PC-9 (cell line): ENCODE measurements around the gene EFS. TPM values are rescaled to one million over a fixed set of nuclear protein-coding genes. Genes with fewer than 3 reads are reported as not detected.

Experiments
- BruUV-seq: library from RNA; stranded (reverse); fragments of 400-500 nt; replicated peaks from 2 replicates; lab custom pipeline; 2021; lab: Mats Ljungman, UMichigan
- CTCF ChIA-PET: fragments of 300-600 bp; sonication (Branson Sonifier 250); formaldehyde crosslinking; loops from one replicate; lab custom pipeline; 2022; ENCODE audit warnings: antibody characterized with exemption; lab: Charles Lee
- POLR2A ChIA-PET: fragments of 300-600 bp; sonication (Branson Sonifier 250); formaldehyde crosslinking; loops from one replicate; lab custom pipeline; 2022; ENCODE audit warnings: antibody characterized with exemption; ENCODE audit not compliant: unreplicated experiment; lab: Charles Lee
- DNase-seq, 2 experiments: peaks; one replicate each; pipeline versions ENCODE4 v3.0.0 to v3.0.0-alpha.2; 2015 to 2022; ENCODE audit warnings: mixed read lengths in 1 of 2
- H2AFZ ChIP-seq: fragments of 200-600 bp; sonication (generic); 2 replicates; pipeline ENCODE4 v1.8.1; 2017; ENCODE audit warnings: antibody characterized with exemption
- H3F3A ChIP-seq: fragments of 200-600 bp; sonication (generic); 2 replicates; pipeline ENCODE4 v1.8.1; 2017; ENCODE audit warnings: antibody characterized with exemption, mild to moderate bottlenecking, low read depth; ENCODE audit not compliant: insufficient read depth
- H3K27ac ChIP-seq: fragments of 200-600 bp; sonication (generic); 2 replicates; pipeline ENCODE4 v1.6.1; 2016; ENCODE audit warnings: mixed run types
- H3K27me3 ChIP-seq: fragments of 200-600 bp; sonication (generic); 2 replicates; pipeline ENCODE4 v1.6.1; 2016; ENCODE audit warnings: low read depth, mixed run types; ENCODE audit not compliant: insufficient read depth
- H3K36me3 ChIP-seq: fragments of 200-600 bp; sonication (generic); 2 replicates; pipeline ENCODE4 v1.6.1; 2016; ENCODE audit warnings: low read depth, mixed run types
- H3K4me1 ChIP-seq: fragments of 200-600 bp; sonication (generic); replicated peaks from 2 replicates; pipeline ENCODE4 v1.6.1; 2016; ENCODE audit warnings: mixed run types; ENCODE audit not compliant: insufficient read depth
- H3K4me2 ChIP-seq: fragments of 200-600 bp; sonication (generic); 2 replicates; pipeline ENCODE4 v1.6.1; 2017; ENCODE audit warnings: mixed run types
- H3K4me3 ChIP-seq: fragments of 200-600 bp; sonication (generic); 2 replicates; pipeline ENCODE4 v1.6.1; 2016; ENCODE audit warnings: mixed run types
- H3K79me2 ChIP-seq: fragments of 200-600 bp; sonication (generic); 2 replicates; pipeline ENCODE4 v1.6.1; 2017; ENCODE audit warnings: low read depth, mixed run types
- H3K9me2 ChIP-seq: fragments of 200-600 bp; sonication (generic); 2 replicates; pipeline ENCODE4 v1.8.1; 2017; ENCODE audit warnings: mild to moderate bottlenecking; ENCODE audit not compliant: insufficient read depth
- H3K9me3 ChIP-seq: fragments of 200-600 bp; sonication (generic); 2 replicates; pipeline ENCODE4 v1.8.1; 2016; ENCODE audit warnings: low read depth; ENCODE audit not compliant: insufficient read depth
- H4K20me1 ChIP-seq: fragments of 200-600 bp; sonication (generic); 2 replicates; pipeline ENCODE4 v1.8.1; 2017; ENCODE audit not compliant: insufficient read depth
- CTCF ChIP-seq: fragments of 200-600 bp; sonication (generic); conservative IDR thresholded peaks from 2 replicates; pipeline ENCODE4 v1.6.1; 2017; ENCODE audit warnings: mixed run types, antibody characterized with exemption, mild to moderate bottlenecking, moderate library complexity
- EZH2 ChIP-seq: fragments of 200-600 bp; sonication (generic); IDR thresholded peaks from 2 replicates; pipeline ENCODE4 v1.8.0; 2017; ENCODE audit warnings: antibody characterized with exemption, low read depth
- intact Hi-C: fragments of 100-400 bp; cut with micrococcal nuclease; formaldehyde crosslinking; loops from one replicate; pipeline ENCODE4 v1.10.0; 2022; ENCODE audit not compliant: unreplicated experiment
- total RNA-seq: library from RNA; stranded (reverse); gene quantifications from 2 replicates; pipeline ENCODE4 v1.2.3, GENCODE V29; 2021

EFS gene
- total RNA-seq, 1 experiment from 2014 or later: not detected

- CTCF ChIA-PET: no interaction called here
- no TSS peak for BruUV-seq
Observed at GRCh38 chr14:23406244-23406643, 41.3 kb upstream of the EFS start.

GRCh38 chr14:23405516-23406025 is 40.6 kb upstream of the EFS start:
- CTCF ChIA-PET: no interaction called here
- Histone ChIP-seq H3K27ac (no peak overlapping the region), H4K20me1 (no peaks in the 10 kb centered on the region), H2AFZ (no peak overlapping the region), H3K9me2 (no peaks in the 10 kb centered on the region), H3K36me3 (no peaks in the 10 kb centered on the region), H3K4me2 (no peak overlapping the region), H3K9me3 (no peaks in the 10 kb centered on the region), H3K4me3 (no peak overlapping the region), H3K4me1 (no peaks in the 10 kb centered on the region), H3K79me2 (no peaks in the 10 kb centered on the region), H3K27me3 (peaks cover 94% of the 10 kb centered on the region), H3F3A (no peaks in the 10 kb centered on the region)
- POLR2A ChIA-PET: no interaction called here
- no peak for TF ChIP-seq EZH2
- intact Hi-C loops: no loop called here
- no peak for DNase-seq
- no TSS peak for BruUV-seq

More at GRCh38 chr14:23406244-23406643, 41.3 kb upstream of the EFS start:
- H3K27ac ChIP-seq: no peak overlapping the region
- H3K27me3 ChIP-seq: peaks cover 93% of the 10 kb centered on the region
- H3K4me2 ChIP-seq: no peak overlapping the region
- no peaks in the 10 kb centered on the region for H3K36me3 ChIP-seq
- no peak for DNase-seq
- intact Hi-C loops: no loop called here
- H2AFZ ChIP-seq: no peak overlapping the region
- TF ChIP-seq CTCF (no peak), EZH2 (no peak)
- H3K4me1 ChIP-seq: no peaks in the 10 kb centered on the region
- POLR2A ChIA-PET: no interaction called here
- no peaks in the 10 kb centered on the region for H3K9me2 ChIP-seq
- no peaks in the 10 kb centered on the region for H3K9me3 ChIP-seq
- no peaks in the 10 kb centered on the region for H3F3A ChIP-seq
- no peak overlapping the region for H3K4me3 ChIP-seq
- no peaks in the 10 kb centered on the region for H4K20me1 ChIP-seq
- no peaks in the 10 kb centered on the region for H3K79me2 ChIP-seq

- no peaks in the 10 kb centered on the region for H3K9me3 ChIP-seq
- no peaks in the 10 kb centered on the region for H3F3A ChIP-seq
- TF ChIP-seq EZH2 (no peak), CTCF (no peak)
- POLR2A ChIA-PET: no interaction called here
- intact Hi-C loops: no loop called here
- CTCF ChIA-PET: no interaction called here
- H3K4me1 ChIP-seq: no peaks in the 10 kb centered on the region
- H3K27me3 ChIP-seq: peaks cover 93% of the 10 kb centered on the region
- H3K36me3 ChIP-seq: no peaks in the 10 kb centered on the region
- BruUV-seq: no TSS peak
- H3K9me2 ChIP-seq: no peaks in the 10 kb centered on the region
- no peak overlapping the region for H3K4me2 ChIP-seq
- no peak overlapping the region for H3K4me3 ChIP-seq
- H3K79me2 ChIP-seq: no peaks in the 10 kb centered on the region
- H3K27ac ChIP-seq: no peak overlapping the region
- no peak for DNase-seq
- no peaks in the 10 kb centered on the region for H4K20me1 ChIP-seq
- no peak overlapping the region for H2AFZ ChIP-seq
Observed at GRCh38 chr14:23405096-23405495, 40.1 kb upstream of the EFS start.

DNA sequence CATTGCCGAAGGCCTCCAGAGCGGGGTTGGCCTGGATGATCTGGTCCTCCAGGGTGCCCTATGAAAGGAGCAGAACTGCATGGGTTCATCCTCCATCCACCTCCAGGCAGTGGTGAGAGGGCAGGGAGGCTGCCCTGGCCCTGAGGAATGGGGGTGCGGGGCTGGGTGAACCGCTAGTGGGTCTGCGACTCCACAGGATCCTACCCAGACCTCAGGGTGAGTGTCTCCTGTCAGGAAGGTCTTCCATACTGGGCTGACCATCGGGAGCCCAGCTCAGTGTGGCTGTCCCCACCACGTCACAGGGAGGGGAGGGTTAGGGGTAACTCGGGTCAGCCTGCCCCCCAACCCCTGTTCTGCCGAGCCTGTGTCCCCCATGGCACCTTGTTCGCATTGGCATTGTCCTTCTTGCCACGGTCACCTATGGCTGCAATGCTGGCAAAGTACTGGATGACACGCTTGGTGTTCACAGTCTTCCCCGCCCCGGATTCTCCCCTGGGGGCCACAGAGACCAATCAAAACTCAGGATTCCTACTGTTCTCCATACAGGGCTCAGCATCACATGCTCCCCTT is 39.4 kb upstream of the EFS start:
- intact Hi-C loops: no loop called here
- Histone ChIP-seq H3K4me2 (no peak overlapping the region), H3K9me2 (no peaks in the 10 kb centered on the region), H3K79me2 (no peaks in the 10 kb centered on the region), H3K27me3 (peaks cover 95% of the 10 kb centered on the region), H3K4me1 (no peaks in the 10 kb centered on the region), H3K27ac (no peak overlapping the region), H3K9me3 (no peaks in the 10 kb centered on the region), H3K4me3 (no peak overlapping the region), H4K20me1 (no peaks in the 10 kb centered on the region), H2AFZ (no peak overlapping the region), H3F3A (no peaks in the 10 kb centered on the region), H3K36me3 (no peaks in the 10 kb centered on the region)
- CTCF ChIA-PET: no interaction called here
- TF ChIP-seq EZH2 (no peak), CTCF (no peak)
- POLR2A ChIA-PET: no interaction called here
- no TSS peak for BruUV-seq
- DNase-seq: no peak
